H1 (cell line): ENCODE data around the gene KRABD2.

Experiments used
- CTCF ChIA-PET: fragments of 300-600 bp; sonication (Branson Sonifier 250); formaldehyde crosslinking; loops from one replicate; lab custom pipeline; 2021; ENCODE audit not compliant: partially characterized antibody; lab: Charles Lee
- POLR2A ChIA-PET: fragments of 300-600 bp; sonication (Branson Sonifier 250); formaldehyde crosslinking; loops from one replicate; lab custom pipeline; 2021; ENCODE audit warnings: inconsistent platforms; ENCODE audit not compliant: partially characterized antibody; lab: Charles Lee
- DNase-seq, 2 experiments: peaks; one replicate each; pipeline versions ENCODE4 v3.0.0 to v3.0.0-alpha.2; 2010 to 2022; ENCODE audit warnings: low spot score in 2 of 2, low read depth in 1 of 2, mixed read lengths in 1 of 2
- FAIRE-seq: peaks from 2 replicates; lab custom pipeline; 2011; peaks lifted over from hg19 to GRCh38; lab: Jason Lieb, UNC
- H2AFZ ChIP-seq: 2 replicates; pipeline ENCODE4 v1.8.1; 2012; ENCODE audit warnings: low read length, inconsistent platforms
- H2AK5ac ChIP-seq: 2 replicates; pipeline ENCODE4 v1.6.1; 2013; ENCODE audit warnings: low read depth, low read length
- H2BK120ac ChIP-seq: replicated peaks from 2 replicates; pipeline ENCODE3; 2013; ENCODE audit warnings: low read depth, low read length, inconsistent platforms
- H2BK12ac ChIP-seq: 2 replicates; pipeline ENCODE4 v1.6.1; 2013; ENCODE audit warnings: low read depth, low read length
- H2BK15ac ChIP-seq: 2 replicates; pipeline ENCODE4 v1.6.1; 2013; ENCODE audit warnings: low read length
- H2BK20ac ChIP-seq: 2 replicates; pipeline ENCODE4 v1.6.1; 2013; ENCODE audit warnings: low read length
- H2BK5ac ChIP-seq: 2 replicates; pipeline ENCODE4 v1.6.1; 2013; ENCODE audit warnings: low read depth, low read length
- H3K14ac ChIP-seq: 2 replicates; pipeline ENCODE4 v1.6.1; 2013; ENCODE audit warnings: inconsistent platforms; ENCODE audit not compliant: insufficient read length
- H3K18ac ChIP-seq: 2 replicates; pipeline ENCODE4 v1.6.1; 2013; ENCODE audit warnings: low read length; ENCODE audit errors: extremely low read depth
- H3K23ac ChIP-seq: 2 replicates; pipeline ENCODE4 v1.6.1; 2013; ENCODE audit warnings: inconsistent platforms; ENCODE audit not compliant: insufficient read length
- H3K23me2 ChIP-seq: 2 replicates; pipeline ENCODE4 v1.6.1; 2013; ENCODE audit warnings: low read depth, low read length
- H3K27ac ChIP-seq: 2 replicates; pipeline ENCODE4 v1.6.1; 2011; ENCODE audit warnings: low read depth, low read length, inconsistent platforms
- H3K27me3 ChIP-seq, 4 experiments: replicated peaks in 1 of 4; 1 replicate in 1 of 4; 2 replicates in 3 of 4; pipeline versions ENCODE4 v1.6.1 to v1.8.1; 2011 to 2013; ENCODE audit warnings: low read length in 3 of 4, mild to moderate bottlenecking in 3 of 4, inconsistent platforms in 2 of 4, mixed read lengths in 2 of 4, moderate library complexity in 1 of 4; ENCODE audit not compliant: control insufficient read depth in 3 of 4, insufficient read depth in 3 of 4; ENCODE audit errors: extremely low read depth in 1 of 4
- H3K36me3 ChIP-seq, 4 experiments: 2 replicates each; pipeline versions ENCODE4 v1.6.1 to v1.8.1; 2011 to 2013; ENCODE audit warnings: mild to moderate bottlenecking in 4 of 4, low read length in 3 of 4, moderate library complexity in 2 of 4, control low read depth in 1 of 4, inconsistent platforms in 1 of 4; ENCODE audit not compliant: insufficient read depth in 4 of 4, control insufficient read depth in 2 of 4
- H3K4ac ChIP-seq: replicated peaks from 2 replicates; pipeline ENCODE3; 2013; ENCODE audit warnings: low read length, low read depth, mixed read lengths, inconsistent platforms; ENCODE audit not compliant: insufficient read length
- H3K4me1 ChIP-seq, 4 experiments: replicated peaks in 1 of 4; 1 replicate in 1 of 4; 2 replicates in 3 of 4; pipeline versions ENCODE4 v1.6.1 to v1.8.1; 2011 to 2013; ENCODE audit warnings: low read length in 3 of 4, inconsistent platforms in 2 of 4, mixed read lengths in 1 of 4; ENCODE audit not compliant: insufficient read depth in 4 of 4, control insufficient read depth in 3 of 4
- H3K4me2 ChIP-seq, 2 experiments: 2 replicates each; pipeline versions ENCODE4 v1.6.1 to v1.8.1; 2011 to 2013; ENCODE audit warnings: low read depth in 2 of 2, low read length in 2 of 2, control low read depth in 1 of 2, inconsistent platforms in 1 of 2, mild to moderate bottlenecking in 1 of 2; ENCODE audit not compliant: insufficient read depth in 1 of 2
- H3K4me3 ChIP-seq, 4 experiments: fragments of 200-600, 300-600 bp in 1 of 4; sonication (generic), shearing (Covaris generic), sonication (Bioruptor Twin) in 1 of 4; 2 replicates each; pipeline versions ENCODE4 v1.5.1 to v1.8.1; 2011 to 2016; ENCODE audit warnings: low read length in 4 of 4, low read depth in 3 of 4, control low read depth in 2 of 4, inconsistent platforms in 2 of 4, mild to moderate bottlenecking in 2 of 4, mixed read lengths in 1 of 4, moderate library complexity in 1 of 4; ENCODE audit not compliant: insufficient read depth in 2 of 4; ENCODE audit errors: extremely low read depth in 1 of 4
- H3K56ac ChIP-seq: replicated peaks from 2 replicates; pipeline ENCODE3; 2013; ENCODE audit warnings: low read depth, mild to moderate bottlenecking, mixed read lengths, low read length, inconsistent platforms; ENCODE audit not compliant: insufficient read length
- H3K79me1 ChIP-seq: 2 replicates; pipeline ENCODE4 v1.6.1; 2013; ENCODE audit warnings: low read depth, low read length, control low read depth
- H3K79me2 ChIP-seq, 2 experiments: 2 replicates each; pipeline versions ENCODE4 v1.6.1 to v1.8.1; 2012 to 2013; ENCODE audit warnings: low read length in 2 of 2, mild to moderate bottlenecking in 2 of 2, inconsistent platforms in 1 of 2; ENCODE audit not compliant: insufficient read depth in 2 of 2, control insufficient read depth in 1 of 2
- H3K9ac ChIP-seq, 4 experiments: replicated peaks in 1 of 4; 1 replicate in 1 of 4; 2 replicates in 3 of 4; pipeline versions ENCODE4 v1.6.1 to v1.8.1; 2011 to 2013; ENCODE audit warnings: low read depth in 3 of 4, low read length in 3 of 4, control low read depth in 2 of 4, mild to moderate bottlenecking in 2 of 4, moderate library complexity in 2 of 4, inconsistent platforms in 1 of 4; ENCODE audit errors: extremely low read depth in 1 of 4
- H3K9me3 ChIP-seq, 2 experiments: 2 replicates each; pipeline versions ENCODE4 v1.6.1 to v1.8.1; 2012 to 2013; ENCODE audit warnings: mild to moderate bottlenecking in 2 of 2, moderate library complexity in 2 of 2, control low read depth in 1 of 2, inconsistent platforms in 1 of 2, low read depth in 1 of 2, low read length in 1 of 2, mixed read lengths in 1 of 2; ENCODE audit not compliant: insufficient read depth in 2 of 2
- H4K20me1 ChIP-seq, 2 experiments: replicated peaks in 1 of 2; 2 replicates each; pipeline versions ENCODE3 to v1.8.1; 2011 to 2013; ENCODE audit warnings: inconsistent platforms in 2 of 2, low read length in 2 of 2, mild to moderate bottlenecking in 1 of 2; ENCODE audit not compliant: insufficient read depth in 2 of 2, control insufficient read depth in 1 of 2
- H4K5ac ChIP-seq: 2 replicates; pipeline ENCODE4 v1.6.1; 2013; ENCODE audit warnings: low read length, low read depth, mixed read lengths, inconsistent platforms; ENCODE audit not compliant: insufficient read length
- H4K8ac ChIP-seq: 2 replicates; pipeline ENCODE4 v1.8.0; 2013; ENCODE audit warnings: mild to moderate bottlenecking, moderate library complexity, low read length, inconsistent platforms; ENCODE audit not compliant: insufficient read depth; ENCODE audit errors: extremely low read depth
- H4K91ac ChIP-seq: replicated peaks from 2 replicates; pipeline ENCODE3; 2013; ENCODE audit warnings: low read length, mixed read lengths, inconsistent platforms; ENCODE audit not compliant: insufficient read length
- ASH2L ChIP-seq: fragments of 200-600, 300-600 bp; sonication (generic); IDR thresholded peaks from one replicate; pipeline ENCODE4 v1.7.1; 2017; ENCODE audit warnings: low read length
- EGR1 ChIP-seq: IDR thresholded peaks from 2 replicates; pipeline ENCODE4 v1.6.1; 2011; ENCODE audit warnings: low read depth, low read length, borderline replicate concordance
- POU5F1 ChIP-seq: IDR thresholded peaks from 2 replicates; pipeline ENCODE4 v1.6.1; 2011; ENCODE audit warnings: low read depth, mild to moderate bottlenecking, low read length, moderate library complexity
- SP2 ChIP-seq: IDR thresholded peaks from 2 replicates; pipeline ENCODE4 v1.6.1; 2012; ENCODE audit warnings: mild to moderate bottlenecking, low read length, inconsistent platforms
- TBP ChIP-seq: IDR thresholded peaks from 2 replicates; pipeline ENCODE4 v1.6.1; 2011; ENCODE audit warnings: low read depth, low read length, improper control_type of control experiment
- TCF12 ChIP-seq: IDR thresholded peaks from 2 replicates; pipeline ENCODE4 v1.6.1; 2011; ENCODE audit warnings: low read depth, mild to moderate bottlenecking, low read length
- WGBS, 2 experiments: shearing (Covaris generic) in 1 of 2; methylation state at CpG; one replicate each; pipeline versions ENCODE4 v1.1.6 to v1.1.7; 2013 to 2015; ENCODE audit warnings: low lambda C conversion rate in 2 of 2, mixed read lengths in 2 of 2, inconsistent platforms in 1 of 2, low coverage in 1 of 2, missing lambda C conversion rate in 1 of 2; ENCODE audit not compliant: insufficient replicate concordance in 2 of 2, insufficient coverage in 1 of 2, insufficient read length in 1 of 2; ENCODE audit errors: extremely low coverage in 1 of 2, missing lambda C conversion rate in 1 of 2; 5-methylcytosine and 5-hydroxymethylcytosine counted together

KRABD2 gene

DNA sequence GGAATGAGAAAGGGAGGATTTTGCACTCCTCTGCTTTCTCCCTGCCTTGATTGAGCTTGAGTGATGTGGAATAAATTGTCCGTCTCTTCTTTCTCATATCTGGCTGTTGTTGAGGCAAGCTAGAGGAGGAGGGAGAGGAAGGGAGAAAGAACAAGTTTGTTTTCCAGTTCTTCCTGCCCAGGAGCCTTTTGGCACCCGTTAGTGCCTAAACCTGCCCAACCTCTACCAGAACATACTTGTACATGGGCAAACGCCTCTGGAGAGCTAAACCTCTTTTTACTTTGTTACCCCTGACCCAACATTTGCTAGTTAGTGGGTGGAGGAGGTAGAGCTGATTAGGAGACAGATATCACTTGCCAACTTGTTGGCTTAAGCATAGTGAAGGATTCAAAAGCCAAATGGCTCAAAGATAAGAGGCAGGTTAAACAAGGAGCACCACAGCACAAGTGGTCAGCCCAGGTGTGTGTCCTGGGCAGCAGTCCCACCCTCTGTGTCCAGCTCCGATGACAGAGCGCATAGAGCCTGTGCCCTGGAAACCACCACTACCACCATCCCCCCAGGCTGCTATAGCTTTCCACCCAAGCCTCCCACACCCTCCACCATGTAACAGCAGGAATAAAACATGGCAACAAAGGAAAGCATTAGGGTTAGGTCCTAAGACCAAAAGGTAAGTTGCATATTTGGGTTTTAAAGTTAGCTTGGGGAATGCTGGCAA lies 30.4 kb downstream of the KRABD2 start:
- Histone ChIP-seq H2BK15ac (no peak overlapping the region), H2BK5ac (no peak overlapping the region), H3K27ac (no peak overlapping the region), H4K20me1 (no peaks in the 10 kb centered on the region), H3K14ac (no peak overlapping the region), H4K8ac (no peak overlapping the region), H3K23me2 (no peaks in the 10 kb centered on the region), H4K5ac (no peak overlapping the region), H2AFZ (no peak overlapping the region), H2AK5ac (no peak overlapping the region), H2BK12ac (no peak overlapping the region), H3K27me3 (no peaks in the 10 kb centered on the region), H3K79me1 (no peaks in the 10 kb centered on the region), H3K4me1 (peaks cover 0 to 4% (median 2%) of the 10 kb centered on the region in 4 experiments; a peak in 4 of 7 replicates), H3K56ac (no peak overlapping the region), H4K91ac (no peak overlapping the region), H3K9ac (no peak overlapping the region), H2BK120ac (no peak overlapping the region), H3K36me3 (no peaks in the 10 kb centered on the region), H3K4me2 (no peak overlapping the region), H3K4me3 (no peak overlapping the region), H3K4ac (no peak overlapping the region), H3K9me3 (no peaks in the 10 kb centered on the region), H3K23ac (no peak overlapping the region), H2BK20ac (no peak overlapping the region), H3K18ac (no peak overlapping the region; the same call in 1 of the 2 replicates), H3K79me2 (no peaks in the 10 kb centered on the region)
- FAIRE-seq: no peak
- POLR2A ChIA-PET: interaction anchor here (0.8 to 5.8 kb wide), 11 partner anchors 8 to 173 kb away, joined by 3 to 26 read pairs (median 4); partner anchors contain the start of genes KRABD2 and RPL26
- WGBS, 2 experiments: 85% methylated on average over 5 of the region's 5 CpGs; no CpG with 5 or more reads in 1 of the 2 experiments
- DNase-seq: no peak
- CTCF ChIA-PET: interaction anchor here (0.6 to 2.0 kb wide), 5 partner anchors 8 to 187 kb away, joined by 3 to 5 read pairs (median 4); no protein-coding TSS in a partner anchor
- TF ChIP-seq SP2: no peak
- no peak for TF ChIP-seq EGR1
- TF ChIP-seq POU5F1: no peak
- TF ChIP-seq ASH2L: no peak
- TF ChIP-seq TBP: no peak
- TF ChIP-seq TCF12: no peak
